Ammon's horn (tissue), 1 donor: ENCODE data around the gene SYPL1.

Experiments
- DNase-seq: peaks from one replicate; pipeline ENCODE4 v3.0.0-alpha.2; 2016; ENCODE audit warnings: low spot score

SYPL1 gene

GRCh38 chr7:106050002-106050745, 61.9 kb downstream of the SYPL1 start:
- no peak for DNase-seq

- no peak for DNase-seq
Observed at GRCh38 chr7:106049139-106049752, 62.9 kb downstream of the SYPL1 start.

DNA sequence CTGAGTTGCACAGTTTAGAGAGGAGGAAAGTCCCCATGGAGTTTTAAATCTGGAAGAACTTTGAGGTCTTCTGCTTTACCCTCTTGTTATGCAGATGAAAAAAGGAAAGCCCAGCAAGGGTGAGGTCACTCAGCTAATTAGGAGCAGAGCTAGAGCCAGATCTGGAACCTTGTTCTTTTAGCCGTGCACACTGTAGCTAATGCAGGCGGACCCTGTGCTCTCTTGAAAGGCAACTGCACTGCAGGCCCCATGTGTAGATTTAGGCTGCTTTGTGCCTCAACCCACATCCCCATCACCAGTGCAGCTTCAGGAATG, 63.4 kb downstream of the SYPL1 start:
- no peak for DNase-seq

GRCh38 chr7:106047818-106048705, 64.0 kb downstream of the SYPL1 start:
- no peak for DNase-seq

- DNase-seq, result no peak
Observed at GRCh38 chr7:106047184-106047583, 64.9 kb downstream of the SYPL1 start.

DNA sequence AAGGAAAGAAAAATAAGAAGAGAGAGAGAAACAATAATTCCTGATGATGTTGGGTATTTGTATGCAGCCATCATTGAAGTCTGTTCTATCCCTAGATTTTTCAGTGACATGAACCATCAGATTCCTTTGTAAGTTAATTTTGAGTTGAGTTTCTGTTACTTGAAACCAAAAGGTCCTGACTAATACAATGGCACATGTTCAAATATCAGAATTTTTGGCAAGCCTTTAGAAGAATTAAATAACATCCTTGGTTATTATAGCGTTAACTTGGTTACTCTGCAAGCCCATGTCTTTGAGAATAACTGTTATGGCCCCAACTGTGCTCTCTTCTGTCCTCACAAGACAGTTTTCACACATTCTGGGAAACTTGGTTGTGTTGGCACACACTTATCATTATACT, 66.5 kb downstream of the SYPL1 start:
- DNase-seq, result no peak

DNA sequence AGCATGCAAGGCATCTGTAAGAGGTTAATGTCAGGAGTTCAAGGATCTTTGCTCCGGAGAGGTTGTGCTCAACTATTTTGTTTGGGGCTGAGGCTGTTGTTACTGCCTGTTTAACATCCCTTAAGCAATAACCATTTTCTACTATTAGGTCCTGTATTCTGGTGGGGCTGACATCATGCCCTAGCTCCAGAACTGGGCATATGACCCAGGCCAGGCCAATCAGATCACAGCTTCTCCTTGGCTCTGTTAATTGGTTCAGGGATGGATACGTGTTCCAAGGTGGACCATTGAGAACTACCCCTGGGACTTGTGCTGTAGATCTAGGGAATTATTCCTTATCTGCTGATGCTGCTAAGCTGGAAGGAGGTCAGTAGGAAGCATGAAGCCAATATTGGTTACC, 67.0 kb downstream of the SYPL1 start:
- no peak for DNase-seq

DNA sequence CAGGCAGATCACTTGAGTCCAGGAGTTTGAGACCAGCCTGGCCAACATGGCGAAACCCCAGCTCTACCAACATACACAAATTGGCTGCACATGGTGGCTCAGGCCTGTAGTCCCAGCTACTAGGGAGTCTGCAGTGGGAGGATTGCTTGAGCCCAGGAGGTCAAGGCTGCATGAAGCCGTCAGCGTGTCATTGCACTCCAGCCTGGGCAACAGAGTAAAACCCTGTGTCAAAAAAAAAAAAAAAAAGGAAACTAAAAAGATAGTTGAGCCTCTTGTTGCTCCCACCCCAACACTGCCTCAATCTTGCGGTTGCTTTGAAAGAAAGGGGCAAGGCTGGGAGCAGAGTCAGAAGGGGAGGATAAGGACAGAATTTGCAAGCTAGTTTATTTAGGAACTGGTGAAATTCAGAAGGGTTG, 69.9 kb downstream of the SYPL1 start:
- DNase-seq, result no peak

DNA sequence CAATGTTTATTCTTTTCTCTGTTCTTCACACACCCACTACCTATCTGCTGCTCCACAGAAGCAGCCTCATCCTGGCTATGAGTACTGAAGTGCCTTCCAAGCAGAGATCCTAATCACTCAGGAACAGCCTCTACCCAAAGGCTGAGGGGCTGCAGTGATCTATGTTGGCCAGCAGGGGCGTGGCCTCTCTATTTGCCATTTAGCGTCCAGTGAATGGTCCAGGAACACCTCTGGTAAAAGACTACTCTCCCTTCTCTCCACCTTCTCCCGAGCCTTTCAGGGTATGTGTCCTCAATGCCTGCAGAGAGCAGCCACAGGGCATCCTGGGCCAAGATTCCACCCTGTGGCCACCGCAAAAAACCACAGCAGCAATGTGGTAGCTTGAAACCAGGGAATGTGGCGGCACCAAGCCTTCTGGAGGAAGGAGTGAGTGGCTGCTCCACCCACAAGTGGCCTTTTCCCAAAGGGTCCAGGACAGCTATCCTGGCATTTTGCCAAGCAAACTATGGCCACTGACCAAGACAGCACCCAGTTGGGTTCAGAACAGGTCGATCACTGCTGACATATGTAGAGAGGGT, 70.9 kb downstream of the SYPL1 start:
- no peak for DNase-seq
